ENCODE data around the gene CTXN3. TPM values are rescaled to one million over a fixed set of nuclear protein-coding genes. Genes with fewer than 3 reads are reported as not detected.

CTXN3 gene
- total RNA-seq: not detected in 2 replicates
- long read RNA-seq, partial matches to known transcripts: 0 of 1 reads
- long read RNA-seq, other reads (novel, unspliced or antisense): 0 of 1 reads

GRCh38 chr5:127649018-127649439 is at the start of gene CTXN3:
CTXN3 (plus strand) TSS chr5:127649082; CDS start chr5:127657522, 8,440 bp downstream.
- peaks cover 23% of the 10 kb centered on the region for H3K4me1 Mint-ChIP-seq
- no peak within 1 kb of the TSS for H3K4me3 Mint-ChIP-seq
- no peaks in the 10 kb centered on the region for H3K36me3 Mint-ChIP-seq (ENCODE audit: low read depth)
- no peaks in the 10 kb centered on the region for H3K9me3 Mint-ChIP-seq
- no peak for DNase-seq (ENCODE audit: low read depth, low spot score)
- no peak for TF ChIP-seq CTCF (conservative IDR thresholded peaks at IDR 0.05)
- no peaks in the 10 kb centered on the region for H3K27me3 Mint-ChIP-seq (ENCODE audit: low read depth)
- H3K27ac Mint-ChIP-seq (ENCODE audit: unreplicated experiment): no peak within 1 kb of the TSS

- DNase-seq (ENCODE audit: low read depth, low spot score): no peak
- no peaks in the 10 kb centered on the region for H3K9me3 Mint-ChIP-seq
- no peak for TF ChIP-seq CTCF (conservative IDR thresholded peaks at IDR 0.05)
- H3K4me1 Mint-ChIP-seq: peaks cover 26% of the 10 kb centered on the region
- no peaks in the 10 kb centered on the region for H3K36me3 Mint-ChIP-seq (ENCODE audit: low read depth)
- H3K4me3 Mint-ChIP-seq: no peak overlapping the region
- no peaks in the 10 kb centered on the region for H3K27me3 Mint-ChIP-seq (ENCODE audit: low read depth)
- H3K27ac Mint-ChIP-seq (ENCODE audit: unreplicated experiment): no peak overlapping the region
Observed at GRCh38 chr5:127599320-127599719, 49.6 kb upstream of the CTXN3 start.

- peak overlapping the region; percentile 21 for H3K27ac Mint-ChIP-seq (ENCODE audit: unreplicated experiment)
- no peaks in the 10 kb centered on the region for H3K36me3 Mint-ChIP-seq (ENCODE audit: low read depth)
- H3K27me3 Mint-ChIP-seq (ENCODE audit: low read depth): no peaks in the 10 kb centered on the region
- H3K4me3 Mint-ChIP-seq: no peak overlapping the region
- peaks cover 30% of the 10 kb centered on the region for H3K4me1 Mint-ChIP-seq
- no peak for DNase-seq (ENCODE audit: low read depth, low spot score)
- TF ChIP-seq CTCF (conservative IDR thresholded peaks at IDR 0.05): no peak
- H3K9me3 Mint-ChIP-seq: no peaks in the 10 kb centered on the region
Observed at GRCh38 chr5:127599847-127600246, 49.0 kb upstream of the CTXN3 start.

GRCh38 chr5:127601111-127601510 is 47.8 kb upstream of the CTXN3 start:
- no peak overlapping the region for H3K4me3 Mint-ChIP-seq
- DNase-seq (ENCODE audit: low read depth, low spot score): no peak

GRCh38 chr5:127601601-127602000 is 47.3 kb upstream of the CTXN3 start:
- no peak for TF ChIP-seq CTCF (conservative IDR thresholded peaks at IDR 0.05)
- no peak overlapping the region for H3K4me3 Mint-ChIP-seq
- H3K9me3 Mint-ChIP-seq: no peaks in the 10 kb centered on the region
- peaks cover 30% of the 10 kb centered on the region for H3K4me1 Mint-ChIP-seq
- H3K27me3 Mint-ChIP-seq (ENCODE audit: low read depth): no peaks in the 10 kb centered on the region
- no peak overlapping the region for H3K27ac Mint-ChIP-seq (ENCODE audit: unreplicated experiment)
- no peaks in the 10 kb centered on the region for H3K36me3 Mint-ChIP-seq (ENCODE audit: low read depth)
- DNase-seq (ENCODE audit: low read depth, low spot score): no peak

More at GRCh38 chr5:127601111-127601510, 47.8 kb upstream of the CTXN3 start:
- no peaks in the 10 kb centered on the region for H3K27me3 Mint-ChIP-seq (ENCODE audit: low read depth)
- no peaks in the 10 kb centered on the region for H3K36me3 Mint-ChIP-seq (ENCODE audit: low read depth)
- TF ChIP-seq CTCF (conservative IDR thresholded peaks at IDR 0.05): no peak
- H3K9me3 Mint-ChIP-seq: no peaks in the 10 kb centered on the region
- peaks cover 30% of the 10 kb centered on the region for H3K4me1 Mint-ChIP-seq
- H3K27ac Mint-ChIP-seq (ENCODE audit: unreplicated experiment): no peak overlapping the region
